Type B pancreatic cell (in vitro differentiated cells): ENCODE results near the gene TRAF1. TPM values are rescaled to one million over a fixed set of nuclear protein-coding genes. Genes with fewer than 3 reads are reported as not detected.
A peak's percentile ranks its signal among the peaks of the same experiment; 100 is the strongest.
"Not testable (repeated sequence)": the region's sequence is repeated elsewhere in the genome, so short reads cannot be mapped to it uniquely, and the experiment has no call there.

Experiments used
- DNase-seq: peaks from one replicate; pipeline ENCODE4 v3.0.0; 2021; ENCODE audit warnings: mixed read lengths; ENCODE audit not compliant: unreplicated experiment; ENCODE audit errors: extremely low spot score
- H3K27ac Mint-ChIP-seq: 2 replicates; pipeline ENCODE4 v1.8.0; 2021; ENCODE audit warnings: mild to moderate bottlenecking, mixed read lengths
- H3K27me3 Mint-ChIP-seq: 2 replicates; pipeline ENCODE4 v1.8.0; 2021; ENCODE audit warnings: mixed read lengths
- H3K36me3 Mint-ChIP-seq: 2 replicates; pipeline ENCODE4 v1.8.0; 2021; ENCODE audit warnings: mixed read lengths
- H3K4me1 Mint-ChIP-seq: one replicate; pipeline ENCODE4 v1.8.0; 2021; ENCODE audit warnings: mixed read lengths; ENCODE audit not compliant: unreplicated experiment
- H3K4me3 Mint-ChIP-seq: 2 replicates; pipeline ENCODE4 v1.8.0; 2021; ENCODE audit warnings: mild to moderate bottlenecking, mixed read lengths
- H3K9me3 Mint-ChIP-seq: 2 replicates; pipeline ENCODE4 v1.8.0; 2021; ENCODE audit warnings: mixed read lengths
- CTCF ChIP-seq: fragments of 200-600 bp; sonication (generic); conservative IDR thresholded peaks from 2 replicates; pipeline ENCODE4 v1.5.0; 2021; ENCODE audit warnings: antibody characterized with exemption, mild to moderate bottlenecking
- long read RNA-seq: library from polyadenylated mRNA; unstranded; transcript quantifications from one replicate; pipeline ENCODE4 v2.0.0, GENCODE V29; 2020
- total RNA-seq: library from RNA; stranded (reverse); gene quantifications from 2 replicates; pipeline ENCODE4 v1.2.1, GENCODE V29; 2021; ENCODE audit warnings: low replicate concordance

The TRAF1 gene
- 1.9 and 3.1 TPM in 2 replicates for total RNA-seq
- long read RNA-seq, full-length matches to known transcripts = 1 of 1 reads
- long read RNA-seq, partial matches to known transcripts = 0 of 1 reads
- long read RNA-seq, other reads (novel, unspliced or antisense) = 0 of 1 reads

GRCh38 chr9:120926397-120926928 lies at the start of gene TRAF1:
Gene TRAF1, minus strand, starts transcription at chr9:120926796. Its CDS starts 721 bp downstream, at chr9:120926075.
- no peak for DNase-seq
- Mint-ChIP-seq H3K27ac (no peak within 1 kb of the TSS), H3K9me3 (no peaks in the 10 kb centered on the region), H3K36me3 (no peaks in the 10 kb centered on the region), H3K4me3 (peak within 1 kb of the TSS; percentile 84), H3K27me3 (peaks cover 6% of the 10 kb centered on the region), H3K4me1 (peaks cover 20% of the 10 kb centered on the region)
- TF ChIP-seq CTCF = no peak

GRCh38 chr9:120974921-120975320 lies 48.3 kb upstream of the TRAF1 start:
- Mint-ChIP-seq H3K36me3 (no peaks in the 10 kb centered on the region), H3K4me1 (peaks cover 3% of the 10 kb centered on the region), H3K9me3 (no peaks in the 10 kb centered on the region), H3K4me3 (no peak overlapping the region), H3K27ac (no peak overlapping the region), H3K27me3 (no peaks in the 10 kb centered on the region)
- no peak for DNase-seq
- TF ChIP-seq CTCF = no peak

GRCh38 chr9:120974181-120974580 lies 47.6 kb upstream of the TRAF1 start:
- TF ChIP-seq CTCF = no peak
- Mint-ChIP-seq H3K4me1 (peaks cover 3% of the 10 kb centered on the region), H3K36me3 (no peaks in the 10 kb centered on the region), H3K27me3 (no peaks in the 10 kb centered on the region), H3K27ac (no peak overlapping the region), H3K4me3 (no peak overlapping the region), H3K9me3 (no peaks in the 10 kb centered on the region)
- no peak for DNase-seq

- Mint-ChIP-seq H3K27ac (no peak overlapping the region), H3K4me1 (peaks cover 3% of the 10 kb centered on the region), H3K27me3 (no peaks in the 10 kb centered on the region), H3K4me3 (no peak overlapping the region), H3K36me3 (no peaks in the 10 kb centered on the region), H3K9me3 (no peaks in the 10 kb centered on the region)
- no peak for TF ChIP-seq CTCF
- no peak for DNase-seq
Measured at GRCh38 chr9:120971938-120972337, 45.3 kb upstream of the TRAF1 start.

- H3K27ac Mint-ChIP-seq, H3K4me1 Mint-ChIP-seq, H3K27me3 Mint-ChIP-seq, H3K4me3 Mint-ChIP-seq, H3K36me3 Mint-ChIP-seq, DNase-seq, H3K9me3 Mint-ChIP-seq: not testable (repeated sequence)
Measured at GRCh38 chr9:120971471-120971870, 44.9 kb upstream of the TRAF1 start.

GRCh38 chr9:120970244-120970643 lies 43.6 kb upstream of the TRAF1 start:
- H3K27me3 Mint-ChIP-seq = no peaks in the 10 kb centered on the region

More at GRCh38 chr9:120970244-120970643, 43.6 kb upstream of the TRAF1 start:
- no peak for DNase-seq
- Mint-ChIP-seq H3K27ac (no peak overlapping the region), H3K4me3 (no peak overlapping the region), H3K4me1 (peaks cover 17% of the 10 kb centered on the region), H3K36me3 (no peaks in the 10 kb centered on the region), H3K9me3 (no peaks in the 10 kb centered on the region)
- TF ChIP-seq CTCF = no peak
